T-helper 22 cell (primary cell): ENCODE data around the gene GRAP.
A peak's percentile ranks its signal among the peaks of the same experiment; 100 is the strongest.
"Not testable (repeated sequence)": the region's sequence is repeated elsewhere in the genome, so short reads cannot be mapped to it uniquely, and the experiment has no call there.

Experiments used
- DNase-seq: peaks from one replicate; pipeline ENCODE4 v3.0.0-alpha.2; 2020; ENCODE audit warnings: low read depth

Gene GRAP

GRCh38 chr17:19046782-19047375 is at the start of gene GRAP:
GRAP (minus strand) TSS chr17:19046957; CDS start chr17:19046926, 31 bp downstream.
- DNase-seq: not testable (repeated sequence)

- DNase-seq: not testable (repeated sequence)
Measured at GRCh38 chr17:19093684-19094438, 47.1 kb upstream of the GRAP start.

GRCh38 chr17:19092737-19093683 is 46.3 kb upstream of the GRAP start:
- not testable (repeated sequence) for DNase-seq

- DNase-seq: not testable (repeated sequence)
Measured at GRCh38 chr17:19090058-19090772, 43.5 kb upstream of the GRAP start.

- DNase-seq: not testable (repeated sequence)
Measured at GRCh38 chr17:19088804-19089685, 42.3 kb upstream of the GRAP start.

- DNase-seq: not testable (repeated sequence)
Measured at GRCh38 chr17:19077386-19077785, 30.6 kb upstream of the GRAP start.

GRCh38 chr17:19076398-19077192 is 29.8 kb upstream of the GRAP start:
- not testable (repeated sequence) for DNase-seq

GRCh38 chr17:19070318-19071168 is 23.8 kb upstream of the GRAP start:
- DNase-seq: not testable (repeated sequence)

- DNase-seq: not testable (repeated sequence)
Measured at GRCh38 chr17:19064378-19064777, 17.6 kb upstream of the GRAP start.

GRCh38 chr17:19063326-19063956 is 16.7 kb upstream of the GRAP start:
- DNase-seq: peak; percentile 64

- DNase-seq: not testable (repeated sequence)
Measured at GRCh38 chr17:19062718-19063325, 16.1 kb upstream of the GRAP start.

GRCh38 chr17:19062009-19062717 is 15.4 kb upstream of the GRAP start:
- DNase-seq: peak; percentile 17

- not testable (repeated sequence) for DNase-seq
Measured at GRCh38 chr17:19055447-19055846, 8.7 kb upstream of the GRAP start.

- DNase-seq: not testable (repeated sequence)
Measured at GRCh38 chr17:19048826-19049225, 2.1 kb upstream of the GRAP start.

GRCh38 chr17:19047510-19047909 is 753 bp upstream of the GRAP start:
- DNase-seq: not testable (repeated sequence)

- not testable (repeated sequence) for DNase-seq
Measured at GRCh38 chr17:19044643-19045042, 2.1 kb downstream of the GRAP start.

- not testable (repeated sequence) for DNase-seq
Measured at GRCh38 chr17:19043032-19043431, 3.7 kb downstream of the GRAP start.
